GM10266 (cell line): ENCODE results near the gene SIRT5.

Experiments
- DNase-seq: peaks from one replicate; pipeline ENCODE4 v3.0.0; 2012; ENCODE audit errors: extremely low spot score
- TF ChIP-seq, protein P1 (sequence below): IDR thresholded peaks from 2 replicates; pipeline ENCODE4 v1.5.1; 2012; ENCODE audit warnings: mild to moderate bottlenecking, low read depth; ENCODE audit not compliant: control insufficient read depth, insufficient read depth; ENCODE audit errors: missing control alignments

Gene SIRT5

GRCh38 chr6:13586603-13587542 is 12.5 kb downstream of the SIRT5 start:
- TF ChIP-seq, protein P1, sequence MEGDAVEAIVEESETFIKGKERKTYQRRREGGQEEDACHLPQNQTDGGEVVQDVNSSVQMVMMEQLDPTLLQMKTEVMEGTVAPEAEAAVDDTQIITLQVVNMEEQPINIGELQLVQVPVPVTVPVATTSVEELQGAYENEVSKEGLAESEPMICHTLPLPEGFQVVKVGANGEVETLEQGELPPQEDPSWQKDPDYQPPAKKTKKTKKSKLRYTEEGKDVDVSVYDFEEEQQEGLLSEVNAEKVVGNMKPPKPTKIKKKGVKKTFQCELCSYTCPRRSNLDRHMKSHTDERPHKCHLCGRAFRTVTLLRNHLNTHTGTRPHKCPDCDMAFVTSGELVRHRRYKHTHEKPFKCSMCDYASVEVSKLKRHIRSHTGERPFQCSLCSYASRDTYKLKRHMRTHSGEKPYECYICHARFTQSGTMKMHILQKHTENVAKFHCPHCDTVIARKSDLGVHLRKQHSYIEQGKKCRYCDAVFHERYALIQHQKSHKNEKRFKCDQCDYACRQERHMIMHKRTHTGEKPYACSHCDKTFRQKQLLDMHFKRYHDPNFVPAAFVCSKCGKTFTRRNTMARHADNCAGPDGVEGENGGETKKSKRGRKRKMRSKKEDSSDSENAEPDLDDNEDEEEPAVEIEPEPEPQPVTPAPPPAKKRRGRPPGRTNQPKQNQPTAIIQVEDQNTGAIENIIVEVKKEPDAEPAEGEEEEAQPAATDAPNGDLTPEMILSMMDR = no peak

DNA sequence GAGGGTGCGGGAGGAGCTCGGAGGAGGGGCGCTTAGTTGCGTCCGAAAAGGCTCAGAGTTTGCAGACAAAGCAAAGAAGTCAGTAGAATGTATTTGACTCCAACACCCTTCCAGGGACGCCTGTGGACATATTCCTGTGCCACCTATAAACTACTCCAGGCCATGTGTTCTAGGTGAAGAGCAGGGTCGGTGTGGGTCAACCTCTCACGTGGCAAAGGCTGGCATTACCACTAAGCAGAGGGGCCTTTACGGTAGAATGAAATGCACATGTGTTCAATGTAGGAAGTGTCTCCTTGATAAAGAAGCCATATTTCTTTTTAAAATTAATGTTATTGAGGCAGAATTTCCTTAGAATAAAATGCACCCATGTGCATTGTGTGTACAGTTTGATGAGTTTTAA is 15.4 kb downstream of the SIRT5 start:
- TF ChIP-seq, protein P1 = no peak
- no peak for DNase-seq

More at GRCh38 chr6:13586603-13587542, 12.5 kb downstream of the SIRT5 start:
- no peak for DNase-seq

DNA sequence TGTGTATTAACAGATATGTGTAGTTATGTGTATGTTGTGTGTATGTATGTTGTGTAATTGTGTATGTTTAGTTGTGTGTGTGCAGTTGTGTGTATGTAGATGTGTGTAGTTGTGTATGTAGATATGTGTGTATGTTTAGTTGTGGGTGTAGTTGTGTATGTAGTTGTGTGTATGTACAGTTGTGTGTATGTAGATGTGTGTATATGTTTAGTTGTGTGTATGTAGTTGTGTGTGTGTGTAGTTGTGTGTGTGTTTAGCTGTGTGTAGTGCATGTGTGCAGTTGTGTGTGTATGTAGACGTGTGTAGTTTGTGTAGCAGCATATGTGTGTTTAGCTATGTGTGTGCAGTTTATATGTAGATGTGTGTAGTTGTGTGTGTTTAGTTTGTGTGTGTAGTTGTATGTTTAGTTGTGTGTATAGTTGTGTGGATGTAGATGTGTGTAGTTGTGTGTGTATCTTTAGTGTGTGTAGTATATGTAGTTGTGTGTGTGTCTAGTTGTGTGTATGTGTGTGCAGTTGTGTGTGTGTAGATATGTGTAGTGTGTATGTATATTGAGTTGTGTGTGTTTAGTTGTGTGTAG is 16.3 kb downstream of the SIRT5 start:
- no peak for DNase-seq
- TF ChIP-seq, protein P1 = no peak

DNA sequence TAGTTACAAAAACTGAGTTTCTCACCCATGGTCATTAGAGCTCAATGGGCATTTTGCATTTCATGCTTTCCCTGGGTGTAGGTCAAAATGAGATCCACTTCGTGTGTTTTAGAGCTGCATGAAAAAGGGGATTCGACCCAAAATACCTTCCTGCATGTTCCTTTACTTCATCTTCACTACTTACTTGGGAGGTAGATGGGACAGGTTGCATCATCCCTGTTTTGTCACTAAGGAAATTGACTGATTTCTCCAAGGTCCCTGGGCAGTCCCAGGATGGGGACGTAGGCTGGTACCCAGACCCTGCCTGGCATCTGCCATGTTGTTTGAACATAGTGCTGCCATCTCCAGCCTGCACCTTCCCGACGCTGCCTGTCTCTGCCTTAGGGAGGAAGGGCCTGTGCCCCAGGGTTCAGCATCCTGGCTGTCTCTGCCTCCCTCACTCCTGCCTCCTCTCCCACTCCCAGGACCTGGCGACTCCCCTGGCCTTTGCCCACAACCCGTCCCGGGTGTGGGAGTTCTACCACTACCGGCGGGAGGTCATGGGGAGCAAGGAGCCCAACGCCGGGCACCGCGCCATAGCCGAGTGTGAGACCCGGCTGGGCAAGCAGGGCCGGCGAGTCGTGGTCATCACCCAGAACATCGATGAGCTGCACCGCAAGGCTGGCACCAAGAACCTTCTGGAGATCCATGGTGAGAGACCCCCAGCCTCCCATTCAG is 17.0 kb downstream of the SIRT5 start:
- no peak for DNase-seq
- TF ChIP-seq, protein P1 = no peak

GRCh38 chr6:13593103-13593502 is 18.7 kb downstream of the SIRT5 start:
- TF ChIP-seq, protein P1 = no peak

DNA sequence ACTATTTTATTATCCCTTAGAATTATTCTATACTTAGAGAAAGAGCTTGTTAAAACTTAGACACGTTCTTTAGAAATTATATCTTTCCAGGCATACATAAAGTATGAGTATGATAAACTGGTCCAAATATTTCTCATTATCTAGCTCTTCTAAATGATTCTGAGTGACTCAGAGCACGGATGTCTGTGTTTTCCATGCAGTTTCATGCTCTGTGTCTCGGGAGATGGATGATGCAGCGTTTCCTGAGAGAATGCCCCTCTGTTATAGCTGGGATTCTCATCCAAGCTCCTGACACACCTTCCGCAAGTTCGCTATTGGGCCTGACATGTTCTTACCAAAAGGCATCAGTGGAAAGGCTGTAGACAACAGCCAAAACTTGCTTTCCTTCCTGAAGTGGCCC is 19.3 kb downstream of the SIRT5 start:
- no peak for DNase-seq
- TF ChIP-seq, protein P1 = no peak

More at GRCh38 chr6:13593103-13593502, 18.7 kb downstream of the SIRT5 start:
- no peak for DNase-seq
